SU-DHL-6 (cell line): ENCODE data around the gene TPST2.

ENCODE experiments used
- H2AFZ ChIP-seq: fragments of 200-600 bp; sonication (generic); 2 replicates; pipeline ENCODE4 v1.6.1; 2014; ENCODE audit warnings: low read depth, mild to moderate bottlenecking, moderate library complexity, mixed read lengths, antibody characterized with exemption, low read length; ENCODE audit not compliant: severe bottlenecking
- H3F3A ChIP-seq: fragments of 200-600 bp; shearing (Covaris generic); 2 replicates; pipeline ENCODE4 v1.6.0; 2016; ENCODE audit warnings: antibody characterized with exemption, mild to moderate bottlenecking; ENCODE audit not compliant: insufficient read depth
- H3K27ac ChIP-seq: fragments of 200-600 bp; sonication (generic); 2 replicates; pipeline ENCODE4 v1.5.1; 2016; ENCODE audit warnings: low read depth, mild to moderate bottlenecking, low read length, moderate library complexity, mixed read lengths
- H3K27me3 ChIP-seq: fragments of 200-600 bp; sonication (generic), shearing (Covaris generic); 2 replicates; pipeline ENCODE4 v1.6.0; 2014; ENCODE audit warnings: mild to moderate bottlenecking, low read length
- H3K36me3 ChIP-seq: fragments of 200-600 bp; sonication (generic); 2 replicates; pipeline ENCODE4 v1.6.1; 2014; ENCODE audit warnings: mild to moderate bottlenecking, low read length, mixed read lengths
- H3K4me2 ChIP-seq: fragments of 300-600, 200-600 bp; shearing (Covaris generic), sonication (generic); 2 replicates; pipeline ENCODE4 v1.6.0; 2014; ENCODE audit warnings: low read length, low read depth, mild to moderate bottlenecking; ENCODE audit not compliant: poor library complexity, severe bottlenecking
- H3K4me3 ChIP-seq: fragments of 200-600 bp; sonication (generic); 2 replicates; pipeline ENCODE4 v1.5.1; 2014; ENCODE audit warnings: antibody characterized with exemption, low read length, mild to moderate bottlenecking, mixed read lengths; ENCODE audit not compliant: insufficient read depth, poor library complexity, severe bottlenecking
- H3K79me2 ChIP-seq: fragments of 200-600 bp; sonication (generic); 2 replicates; pipeline ENCODE4 v1.6.1; 2014; ENCODE audit warnings: mild to moderate bottlenecking, low read length, moderate library complexity; ENCODE audit not compliant: insufficient read depth
- H3K9ac ChIP-seq: fragments of 200-600 bp; sonication (generic); 2 replicates; pipeline ENCODE4 v1.7.0; 2014; ENCODE audit warnings: mild to moderate bottlenecking, low read length
- H3K9me2 ChIP-seq: fragments of 200-600 bp; sonication (generic); replicated peaks from 2 replicates; pipeline ENCODE4 v1.6.1; 2014; ENCODE audit warnings: low read length; ENCODE audit not compliant: insufficient read depth
- H3K9me3 ChIP-seq: fragments of 200-600 bp; sonication (generic); 2 replicates; pipeline ENCODE4 v1.6.1; 2014; ENCODE audit warnings: low read length, mixed read lengths; ENCODE audit not compliant: insufficient read depth
- H4K20me1 ChIP-seq: fragments of 200-600 bp; sonication (generic); 2 replicates; pipeline ENCODE4 v1.6.1; 2014; ENCODE audit warnings: low read depth, mild to moderate bottlenecking, antibody characterized with exemption, low read length, moderate library complexity, mixed read lengths
- CTCF ChIP-seq: fragments of 200-600 bp; sonication (generic); IDR thresholded peaks from one replicate; pipeline ENCODE4 v1.5.1; 2017; ENCODE audit warnings: antibody characterized with exemption, mild to moderate bottlenecking, low read length, moderate library complexity; ENCODE audit not compliant: insufficient read depth, poor library complexity, severe bottlenecking
- EZH2phosphoT487 ChIP-seq: fragments of 200-600 bp; sonication (generic), shearing (Covaris generic); conservative IDR thresholded peaks from 2 replicates; pipeline ENCODE4 v1.6.1; 2018; ENCODE audit warnings: mild to moderate bottlenecking, antibody characterized with exemption, low read length, moderate library complexity, mixed read lengths

TPST2 gene

GRCh38 chr22:26515931-26516330, 74.0 kb downstream of the TPST2 start:
- Histone ChIP-seq H3K9me3 (no peaks in the 10 kb centered on the region), H3K36me3 (no peaks in the 10 kb centered on the region), H3K4me3 (no peak overlapping the region), H3K27ac (no peak overlapping the region), H2AFZ (no peak overlapping the region), H3K4me2 (no peak overlapping the region), H3F3A (no peaks in the 10 kb centered on the region), H3K9ac (no peak overlapping the region), H3K79me2 (peaks cover 15% of the 10 kb centered on the region), H3K27me3 (no peaks in the 10 kb centered on the region), H3K9me2 (no peaks in the 10 kb centered on the region), H4K20me1 (no peaks in the 10 kb centered on the region)
- no peak for TF ChIP-seq EZH2phosphoT487
- no peak for TF ChIP-seq CTCF

GRCh38 chr22:26514419-26515161, 75.3 kb downstream of the TPST2 start:
- Histone ChIP-seq H3K27me3 (no peaks in the 10 kb centered on the region), H3K9me3 (no peaks in the 10 kb centered on the region), H3K36me3 (no peaks in the 10 kb centered on the region), H3K27ac (no peak overlapping the region), H3K9ac (no peak overlapping the region), H3K4me2 (peak overlapping the region; percentile 92), H3K79me2 (peaks cover 18% of the 10 kb centered on the region), H3K4me3 (no peak overlapping the region), H2AFZ (no peak overlapping the region), H3K9me2 (no peaks in the 10 kb centered on the region), H4K20me1 (no peaks in the 10 kb centered on the region), H3F3A (no peaks in the 10 kb centered on the region)
- no peak for TF ChIP-seq EZH2phosphoT487

- no peaks in the 10 kb centered on the region for H3K9me2 ChIP-seq
- H3K79me2 ChIP-seq = peaks cover 18% of the 10 kb centered on the region
- H3K27me3 ChIP-seq = no peaks in the 10 kb centered on the region
- peak overlapping the region; percentile 92 for H3K4me2 ChIP-seq
- H3K27ac ChIP-seq = no peak overlapping the region
- H4K20me1 ChIP-seq = no peaks in the 10 kb centered on the region
- H3K9ac ChIP-seq = peak overlapping the region; percentile 73
- no peaks in the 10 kb centered on the region for H3F3A ChIP-seq
- H3K36me3 ChIP-seq = no peaks in the 10 kb centered on the region
- no peak overlapping the region for H2AFZ ChIP-seq
- no peaks in the 10 kb centered on the region for H3K9me3 ChIP-seq
- peak overlapping the region; percentile 93 for H3K4me3 ChIP-seq
- TF ChIP-seq EZH2phosphoT487 (no peak), CTCF (no peak)
These were observed 76.1 kb downstream of the TPST2 start for GRCh38 chr22:26513838-26514237.

- Histone ChIP-seq H3K9me2 (no peaks in the 10 kb centered on the region), H2AFZ (peak within 1 kb of the TSS; percentile 74), H3K36me3 (no peaks in the 10 kb centered on the region; the same call in 1 of the 2 replicates), H3K4me3 (peak within 1 kb of the TSS; percentile 93), H3F3A (no peaks in the 10 kb centered on the region), H3K27ac (no peak within 1 kb of the TSS; the same call in 1 of the 2 replicates), H3K9me3 (no peaks in the 10 kb centered on the region), H3K4me2 (peak within 1 kb of the TSS; percentile 92), H3K27me3 (no peaks in the 10 kb centered on the region), H3K9ac (peak within 1 kb of the TSS; percentile 73), H3K79me2 (peaks cover 18% of the 10 kb centered on the region), H4K20me1 (no peaks in the 10 kb centered on the region)
- TF ChIP-seq EZH2phosphoT487 (no peak), CTCF (no peak)
These were observed 77.7 kb downstream of the TPST2 start, which contains the start of gene TFIP11 for GRCh38 chr22:26512149-26512793. TFIP11 (minus strand) TSS chr22:26512473; CDS start chr22:26510272, 2,201 bp downstream.
